Measurements from ENCODE around the gene SMC3. TPM values are rescaled to one million over a fixed set of nuclear protein-coding genes. Genes with fewer than 3 reads are reported as not detected.

SMC3 gene
- total and polyA plus RNA-seq, 2 of the 13 experiments (the other 11 are each of a cell fraction or from before 2014, with no cell fraction given) = 11.7 to 48.0 TPM

- ATAC-seq (peak; percentile 37), DNase-seq (ENCODE audit: low spot score) (no peak), FAIRE-seq (no peak)
- no peak overlapping the region for H3K9ac ChIP-seq (ENCODE audit: insufficient read depth, low read depth, low read length)
- no peak overlapping the region for H3K4me3 ChIP-seq (replicated peaks in 1 of 3; ENCODE audit: insufficient read depth in 1 of 3, low read depth in 2 of 3, low read length in 3 of 3)
- in situ Hi-C loops (cut with HindIII; ENCODE audit: extremely low pct_ligation_motif_present, low pct_unique_long_range_greater_than_20kb) (no loop called here), intact Hi-C loops (cut with micrococcal nuclease; ENCODE audit: unreplicated experiment) (no loop called here)
- no peaks in the 10 kb centered on the region for H3K79me2 ChIP-seq (ENCODE audit: insufficient read depth, low read length)
- H3K9me3 ChIP-seq (ENCODE audit: low read length) = no peaks in the 10 kb centered on the region
- 24% methylated on average over 4 of the region's 5 CpGs for WGBS (ENCODE audit: low lambda C conversion rate)
- H3K4me2 ChIP-seq (ENCODE audit: low read depth, low read length) = no peak overlapping the region
- no peaks in the 10 kb centered on the region for H4K20me1 ChIP-seq (ENCODE audit: insufficient read depth, low read length)
- no TSS peak for BruUV-seq (replicated peaks)
- no peaks in the 10 kb centered on the region for H3K36me3 ChIP-seq (replicated peaks in 1 of 2; ENCODE audit: control insufficient read depth in 1 of 2, insufficient read depth in 2 of 2, low read length in 2 of 2)
- H2AFZ ChIP-seq (ENCODE audit: low read length) = no peak overlapping the region
- 0 out of 2 replicates have a peak, but pooled peaks cover 9% of the 10 kb centered on the region for H3K4me1 ChIP-seq (ENCODE audit: insufficient read depth, low read length)
- ChIA-PET POLR2A (no interaction called here), CTCF (ENCODE audit: low intra/inter-chr PET ratio, low total read pairs) (no interaction called here)
- peaks cover 0 to 1% of the 10 kb centered on the region in 2 experiments; a peak in 2 of 5 replicates for H3K27me3 ChIP-seq (ENCODE audit: control insufficient read depth in 1 of 2, insufficient read depth in 2 of 2, low read length in 2 of 2)
- no peak overlapping the region for H3K27ac ChIP-seq (ENCODE audit: extremely low read length, insufficient read depth, low read length)
- TF ChIP-seq NFRKB (IDR thresholded peaks at IDR 0.05) (no peak), ZNF296 (CRISPR knock-in tag; conservative IDR thresholded peaks at IDR 0.05) (no peak), ZFP41 (CRISPR knock-in tag; IDR thresholded peaks at IDR 0.05; ENCODE audit: borderline replicate concordance) (no peak), AHDC1 (CRISPR knock-in tag; IDR thresholded peaks at IDR 0.05; ENCODE audit: borderline replicate concordance) (no peak), ZNF512 (CRISPR knock-in tag; IDR thresholded peaks at IDR 0.05) (no peak), HES4 (CRISPR knock-in tag; IDR thresholded peaks at IDR 0.05; ENCODE audit: borderline replicate concordance) (no peak), TRAFD1 (CRISPR knock-in tag; IDR thresholded peaks at IDR 0.05; ENCODE audit: borderline replicate concordance) (no peak), MTF1 (CRISPR knock-in tag; IDR thresholded peaks at IDR 0.05) (no peak), HMGXB3 (CRISPR knock-in tag; IDR thresholded peaks at IDR 0.05; ENCODE audit: borderline replicate concordance) (no peak)
Measured at GRCh38 chr10:110625951-110626855, 58.7 kb downstream of the SMC3 start.
